Body of pancreas (tissue), 2 donors: ENCODE results near the gene SEC62. TPM values are rescaled to one million over a fixed set of nuclear protein-coding genes. Genes with fewer than 3 reads are reported as not detected.

Experiments used
- total RNA-seq, 2 donors: library from RNA; depleted of rRNA; stranded (reverse); fragments of >200 nt; gene quantifications; one replicate each; pipeline ENCODE4 v1.1.0, GENCODE V29; 2016

Gene SEC62
- total RNA-seq, 2 donors from 2014 or later = 30.9 to 31.0 TPM

Other genes with a start within 250 kb of the SEC62 start
- gene TERC, start 201.7 kb upstream of the SEC62 start, total RNA-seq = 10 to 100 TPM; 17.8 to 79.1 TPM
- under 1 TPM in 1 of 2 donors, not detected in 1; 0.52 TPM for gene ACTRT3, start 197.2 kb upstream of the SEC62 start, total RNA-seq
- gene MYNN, start 193.4 kb upstream of the SEC62 start, total RNA-seq = 10 to 100 TPM in 1 of 2 donors, 1 to 10 TPM in 1; 8.9 to 10.6 TPM
- gene LRRIQ4, start 153.9 kb upstream of the SEC62 start, total RNA-seq = not detected
- 1 to 10 TPM in 1 of 2 donors, not detected in 1; 3.4 TPM for gene LRRC34, start 153.9 kb upstream of the SEC62 start, total RNA-seq
- under 1 TPM in 1 of 2 donors, not detected in 1; 0.78 TPM for gene LRRC31, start 96.9 kb upstream of the SEC62 start, total RNA-seq
- gene SAMD7, start 55.2 kb upstream of the SEC62 start, total RNA-seq = not detected
- gene GPR160, start 71.2 kb downstream of the SEC62 start, total RNA-seq = 10 to 100 TPM; 26.4 to 31.9 TPM
- gene PHC3, start 214.9 kb downstream of the SEC62 start, total RNA-seq = 10 to 100 TPM; 34.8 to 58.7 TPM